Nephron (organoid): ENCODE results near the gene SMIM38.
"Not testable (repeated sequence)": the region's sequence is repeated elsewhere in the genome, so short reads cannot be mapped to it uniquely, and the experiment has no call there.

Experiments
- H3K27ac Mint-ChIP-seq, 3 experiments: 2 replicates each; pipeline ENCODE4 v1.8.0; 2020; ENCODE audit warnings: mixed read lengths in 3 of 3, mild to moderate bottlenecking in 2 of 3, moderate library complexity in 1 of 3
- H3K27me3 Mint-ChIP-seq: 2 replicates; pipeline ENCODE4 v1.8.0; 2021; ENCODE audit warnings: low read depth, mild to moderate bottlenecking, moderate library complexity, mixed read lengths
- H3K36me3 Mint-ChIP-seq: 2 replicates; pipeline ENCODE4 v1.8.0; 2020; ENCODE audit warnings: low read depth, mixed read lengths
- H3K4me1 Mint-ChIP-seq: 2 replicates; pipeline ENCODE4 v1.8.0; 2020; ENCODE audit warnings: mixed read lengths
- H3K4me3 Mint-ChIP-seq, 3 experiments: 2 replicates each; pipeline ENCODE4 v1.8.0; 2020; ENCODE audit warnings: mild to moderate bottlenecking in 3 of 3, mixed read lengths in 3 of 3, moderate library complexity in 2 of 3
- H3K9me3 Mint-ChIP-seq: 2 replicates; pipeline ENCODE4 v1.8.0; 2020; ENCODE audit warnings: mixed read lengths
- CTCF ChIP-seq, 3 experiments: fragments of 200-600 bp; sonication (generic); IDR thresholded peaks; one replicate each; pipeline ENCODE4 v1.5.0; 2021; ENCODE audit warnings: antibody characterized with exemption in 3 of 3; ENCODE audit not compliant: unreplicated experiment in 3 of 3

Gene SMIM38

DNA sequence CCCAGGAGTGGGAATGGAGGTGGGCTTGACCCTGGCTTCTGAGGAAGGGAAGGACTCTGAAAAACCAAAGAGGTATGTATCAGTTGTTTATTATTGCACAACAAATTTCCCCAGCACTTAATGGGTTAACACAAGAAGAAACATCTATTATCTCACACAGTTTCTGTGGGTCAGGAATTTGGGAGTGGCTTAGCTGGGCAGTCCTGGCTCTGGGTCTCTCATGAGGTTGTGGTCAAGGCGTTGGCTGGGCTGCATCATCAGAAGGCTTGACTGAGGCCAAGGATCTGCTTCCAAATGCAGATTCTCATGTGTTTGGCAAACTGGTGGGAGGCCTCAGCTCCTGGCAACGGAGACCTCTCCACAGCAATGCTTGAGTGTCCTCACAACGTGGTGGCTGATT, 17.5 kb upstream of the SMIM38 start:
- Mint-ChIP-seq H3K4me3 (no peak overlapping the region), H3K4me1 (no peaks in the 10 kb centered on the region), H3K36me3 (peaks cover 4% of the 10 kb centered on the region), H3K27me3 (peaks cover 4% of the 10 kb centered on the region), H3K27ac (no peak overlapping the region), H3K9me3 (peaks cover 10% of the 10 kb centered on the region)
- no peak for TF ChIP-seq CTCF (IDR thresholded peaks at IDR 0.05; ENCODE audit: unreplicated experiment in 3 of 3)

DNA sequence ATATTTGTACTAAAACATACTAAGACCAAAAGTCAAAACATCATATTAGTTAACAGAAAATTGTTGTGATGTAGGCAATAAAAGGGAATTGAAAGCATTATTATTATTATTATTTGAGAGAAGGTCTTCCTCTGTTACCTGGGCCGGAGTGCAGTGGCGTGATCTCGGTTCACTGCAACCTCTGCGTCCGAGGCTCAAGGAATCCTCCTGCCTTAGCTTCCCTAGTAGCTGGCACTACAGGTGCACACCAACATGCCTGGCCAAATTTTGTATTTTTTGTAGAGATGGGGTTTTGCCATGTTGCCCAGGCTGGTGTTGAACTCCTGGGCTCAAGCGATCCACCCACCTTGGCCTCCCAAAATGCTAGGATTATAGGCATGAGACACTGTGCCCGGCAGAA, 15.6 kb upstream of the SMIM38 start:
- H3K4me3 Mint-ChIP-seq, result not testable (repeated sequence)
- H3K36me3 Mint-ChIP-seq, result peaks cover 14% of the 10 kb centered on the region

DNA sequence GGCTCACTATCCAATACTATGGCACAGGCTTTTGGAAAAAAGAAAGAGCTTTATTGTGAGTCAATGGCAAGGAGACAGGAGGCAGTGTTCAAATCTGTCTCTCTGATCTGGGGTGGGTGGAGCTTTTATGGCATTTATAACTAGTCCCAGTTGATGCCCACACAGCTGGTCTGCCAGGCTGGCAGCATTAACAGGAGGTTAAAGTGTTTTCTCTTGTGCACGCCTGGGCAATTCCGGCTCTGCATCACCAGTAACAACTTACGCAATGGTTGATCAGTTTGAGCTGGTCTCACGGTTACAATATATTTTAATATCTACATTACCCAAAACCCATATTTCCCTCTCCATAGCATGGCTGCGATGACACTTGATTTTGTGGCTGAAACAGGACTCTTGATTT, 15.1 kb upstream of the SMIM38 start:
- peaks cover 18% of the 10 kb centered on the region for H3K9me3 Mint-ChIP-seq
- H3K4me3 Mint-ChIP-seq, result no peak overlapping the region
- peaks cover 15% of the 10 kb centered on the region for H3K36me3 Mint-ChIP-seq
- H3K27ac Mint-ChIP-seq, result no peak overlapping the region
- no peak for TF ChIP-seq CTCF (IDR thresholded peaks at IDR 0.05; ENCODE audit: unreplicated experiment in 3 of 3)
- H3K4me1 Mint-ChIP-seq, result no peaks in the 10 kb centered on the region
- H3K27me3 Mint-ChIP-seq, result no peaks in the 10 kb centered on the region

More for the DNA sequence above, 15.6 kb upstream of the SMIM38 start:
- H3K27me3 Mint-ChIP-seq, H3K4me1 Mint-ChIP-seq, H3K27ac Mint-ChIP-seq: not testable (repeated sequence)
- H3K9me3 Mint-ChIP-seq, result peaks cover 15% of the 10 kb centered on the region

- Mint-ChIP-seq H3K4me1 (no peaks in the 10 kb centered on the region), H3K9me3 (peaks cover 25% of the 10 kb centered on the region), H3K4me3 (no peak overlapping the region), H3K36me3 (peaks cover 21% of the 10 kb centered on the region), H3K27me3 (no peaks in the 10 kb centered on the region), H3K27ac (no peak overlapping the region)
- TF ChIP-seq CTCF (IDR thresholded peaks at IDR 0.05; ENCODE audit: unreplicated experiment in 3 of 3), result no peak
Observed at GRCh38 chr11:69141742-69142141, 14.0 kb upstream of the SMIM38 start.

- Mint-ChIP-seq H3K4me1 (no peaks in the 10 kb centered on the region), H3K27me3 (no peaks in the 10 kb centered on the region), H3K27ac (no peak overlapping the region), H3K9me3 (peaks cover 30% of the 10 kb centered on the region), H3K36me3 (peaks cover 22% of the 10 kb centered on the region), H3K4me3 (no peak overlapping the region)
- TF ChIP-seq CTCF (IDR thresholded peaks at IDR 0.05; ENCODE audit: unreplicated experiment in 3 of 3), result no peak
Observed at GRCh38 chr11:69142895-69143294, 12.8 kb upstream of the SMIM38 start.

DNA sequence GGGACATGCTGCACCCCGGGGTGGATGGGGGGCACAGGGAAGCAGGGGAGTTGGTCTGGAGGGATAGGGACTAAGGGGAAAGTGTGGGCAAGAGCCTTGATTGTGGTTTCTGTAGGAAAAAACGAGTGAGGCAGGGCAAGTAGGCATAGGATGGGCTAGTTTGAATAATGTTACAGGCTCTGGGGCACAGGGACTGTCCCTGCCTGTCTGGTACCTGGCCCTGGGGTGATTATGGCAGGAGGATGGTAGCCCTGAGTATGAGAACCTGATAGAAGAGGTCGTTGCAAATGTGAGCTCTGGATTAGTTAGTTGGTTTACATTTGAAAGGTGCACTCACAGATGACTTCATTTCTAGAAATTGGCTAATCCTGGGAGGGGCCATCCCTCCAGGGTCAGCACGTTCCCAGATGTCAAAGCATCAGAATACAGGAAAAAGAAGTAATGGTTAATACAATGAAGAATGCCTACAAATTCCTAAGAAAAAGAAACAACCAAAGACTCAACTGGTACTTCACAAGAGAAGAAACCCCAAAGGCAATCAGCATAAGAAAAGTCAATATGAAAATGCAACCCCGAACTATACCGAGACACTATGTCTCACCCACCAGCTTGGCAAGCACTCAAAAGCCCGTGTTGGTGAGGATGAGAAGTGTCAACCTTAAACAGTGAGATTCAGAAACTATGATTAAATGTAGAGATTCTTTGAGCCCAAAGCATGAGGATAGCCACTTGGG, 11.3 kb upstream of the SMIM38 start:
- Mint-ChIP-seq H3K4me1 (no peaks in the 10 kb centered on the region), H3K36me3 (peaks cover 33% of the 10 kb centered on the region), H3K27ac (no peak overlapping the region), H3K4me3 (no peak overlapping the region), H3K9me3 (peaks cover 40% of the 10 kb centered on the region), H3K27me3 (no peaks in the 10 kb centered on the region)
- no peak for TF ChIP-seq CTCF (IDR thresholded peaks at IDR 0.05; ENCODE audit: unreplicated experiment in 3 of 3)
